ENCODE results near the gene NCK2.

Gene NCK2

DNA sequence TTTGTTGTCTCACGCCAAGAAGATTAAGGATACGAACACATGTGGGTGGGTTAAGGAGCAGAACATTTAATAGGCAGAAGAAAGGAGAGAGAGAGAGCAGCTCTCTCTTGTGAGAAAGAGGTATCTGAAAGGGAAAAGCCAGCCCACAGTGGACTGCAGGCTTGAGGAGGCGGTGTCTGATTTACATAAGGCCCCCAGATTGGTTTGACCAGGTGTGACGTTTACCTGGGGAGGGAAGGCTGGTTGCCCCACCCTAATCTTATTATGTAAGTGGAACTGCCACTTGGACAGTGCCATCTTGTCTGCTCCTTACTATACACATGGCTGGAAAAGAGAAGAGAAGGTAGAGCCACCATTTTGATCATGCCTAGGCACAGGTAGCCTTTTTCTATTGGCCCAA, 189.2 kb downstream of the NCK2 start:
- H3K4me2 ChIP-seq (ENCODE audit: low read length): no peak overlapping the region
- H3K36me3 ChIP-seq (ENCODE audit: insufficient read depth, low read length): no peaks in the 10 kb centered on the region; the same call in 1 of the 2 replicates
- H3K9me3 ChIP-seq (ENCODE audit: low read length): no peaks in the 10 kb centered on the region
- H2AFZ ChIP-seq (ENCODE audit: low read length): no peak overlapping the region
- TF ChIP-seq EZH2 (IDR thresholded peaks at IDR 0.05; ENCODE audit: borderline replicate concordance, low read length): no peak
- TF ChIP-seq, protein P1, sequence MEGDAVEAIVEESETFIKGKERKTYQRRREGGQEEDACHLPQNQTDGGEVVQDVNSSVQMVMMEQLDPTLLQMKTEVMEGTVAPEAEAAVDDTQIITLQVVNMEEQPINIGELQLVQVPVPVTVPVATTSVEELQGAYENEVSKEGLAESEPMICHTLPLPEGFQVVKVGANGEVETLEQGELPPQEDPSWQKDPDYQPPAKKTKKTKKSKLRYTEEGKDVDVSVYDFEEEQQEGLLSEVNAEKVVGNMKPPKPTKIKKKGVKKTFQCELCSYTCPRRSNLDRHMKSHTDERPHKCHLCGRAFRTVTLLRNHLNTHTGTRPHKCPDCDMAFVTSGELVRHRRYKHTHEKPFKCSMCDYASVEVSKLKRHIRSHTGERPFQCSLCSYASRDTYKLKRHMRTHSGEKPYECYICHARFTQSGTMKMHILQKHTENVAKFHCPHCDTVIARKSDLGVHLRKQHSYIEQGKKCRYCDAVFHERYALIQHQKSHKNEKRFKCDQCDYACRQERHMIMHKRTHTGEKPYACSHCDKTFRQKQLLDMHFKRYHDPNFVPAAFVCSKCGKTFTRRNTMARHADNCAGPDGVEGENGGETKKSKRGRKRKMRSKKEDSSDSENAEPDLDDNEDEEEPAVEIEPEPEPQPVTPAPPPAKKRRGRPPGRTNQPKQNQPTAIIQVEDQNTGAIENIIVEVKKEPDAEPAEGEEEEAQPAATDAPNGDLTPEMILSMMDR (IDR thresholded peaks at IDR 0.05; ENCODE audit: low read length): no peak
- H3K4me3 ChIP-seq (ENCODE audit: low read depth, low read length, poor library complexity, severe bottlenecking): no peak overlapping the region
- no peaks in the 10 kb centered on the region for H3K79me2 ChIP-seq (ENCODE audit: insufficient read depth, low read length)
- H3K9ac ChIP-seq (ENCODE audit: low read length): no peak overlapping the region
- no peaks in the 10 kb centered on the region for H4K20me1 ChIP-seq (ENCODE audit: insufficient read depth, low read length)
- no peaks in the 10 kb centered on the region for H3F3A ChIP-seq (ENCODE audit: insufficient read depth, low read length)
- no peaks in the 10 kb centered on the region for H3K9me2 ChIP-seq (ENCODE audit: low read depth, low read length)
- H3K27ac ChIP-seq (ENCODE audit: low read depth, low read length, poor library complexity, severe bottlenecking): no peak overlapping the region
- no peaks in the 10 kb centered on the region; the same call in 1 of the 2 replicates for H3K27me3 ChIP-seq (ENCODE audit: insufficient read depth, low read length)
- H3K4me1 ChIP-seq (ENCODE audit: insufficient read depth, low read length, severe bottlenecking): no peaks in the 10 kb centered on the region

DNA sequence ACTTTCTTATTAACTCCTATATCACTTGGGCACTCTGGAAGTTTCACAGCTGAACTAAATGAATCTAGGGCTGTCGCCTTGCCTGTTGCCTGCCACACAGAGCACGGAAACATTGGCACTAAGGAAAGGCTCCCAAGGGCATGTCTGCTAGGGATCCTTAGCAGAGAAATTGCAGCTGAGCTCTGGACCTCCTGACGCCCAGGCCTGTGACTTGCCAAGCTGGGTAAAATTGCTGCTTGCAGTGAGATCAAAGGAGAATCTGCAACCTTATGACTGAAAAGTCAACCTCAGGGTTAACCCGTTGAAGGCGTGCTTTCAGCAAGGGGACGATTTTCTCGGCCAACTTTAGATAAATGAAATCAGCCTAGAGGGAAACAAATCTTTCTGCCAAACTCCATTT, 189.8 kb downstream of the NCK2 start:
- Histone ChIP-seq H3K4me1 (ENCODE audit: insufficient read depth, low read length, severe bottlenecking) (no peaks in the 10 kb centered on the region), H3K9me2 (ENCODE audit: low read depth, low read length) (no peaks in the 10 kb centered on the region), H3K9ac (ENCODE audit: low read length) (no peak overlapping the region), H3K36me3 (ENCODE audit: insufficient read depth, low read length) (no peaks in the 10 kb centered on the region; the same call in 1 of the 2 replicates), H2AFZ (ENCODE audit: low read length) (no peak overlapping the region), H3K79me2 (ENCODE audit: insufficient read depth, low read length) (no peaks in the 10 kb centered on the region), H3K27ac (ENCODE audit: low read depth, low read length, poor library complexity, severe bottlenecking) (no peak overlapping the region), H3K4me3 (ENCODE audit: low read depth, low read length, poor library complexity, severe bottlenecking) (no peak overlapping the region), H4K20me1 (ENCODE audit: insufficient read depth, low read length) (no peaks in the 10 kb centered on the region), H3K9me3 (ENCODE audit: low read length) (no peaks in the 10 kb centered on the region), H3K27me3 (ENCODE audit: insufficient read depth, low read length) (no peaks in the 10 kb centered on the region; the same call in 1 of the 2 replicates), H3K4me2 (ENCODE audit: low read length) (no peak overlapping the region), H3F3A (ENCODE audit: insufficient read depth, low read length) (no peaks in the 10 kb centered on the region)
- TF ChIP-seq, protein P1 (IDR thresholded peaks at IDR 0.05; ENCODE audit: low read length): no peak

DNA sequence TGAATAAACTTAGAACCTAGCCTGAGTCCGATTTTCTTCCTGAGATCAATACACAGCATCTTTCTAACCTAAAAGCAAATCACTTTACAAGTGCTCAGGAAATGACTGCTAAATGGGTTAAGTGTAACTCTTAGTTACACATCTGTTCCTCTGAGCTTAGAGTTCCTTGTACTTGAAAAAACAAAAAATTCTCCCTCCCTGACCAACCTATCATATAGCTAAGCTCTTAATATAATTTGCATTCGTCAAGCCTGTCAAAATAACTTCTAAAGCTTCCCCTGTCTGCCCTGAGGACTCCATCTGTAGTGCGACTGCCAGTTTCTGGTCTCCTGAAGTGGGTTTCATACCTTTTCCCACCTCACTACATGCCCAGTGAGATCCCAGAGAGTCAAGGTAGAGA, 190.4 kb downstream of the NCK2 start:
- Histone ChIP-seq H3K9ac (ENCODE audit: low read length) (no peak overlapping the region), H3K79me2 (ENCODE audit: insufficient read depth, low read length) (no peaks in the 10 kb centered on the region), H2AFZ (ENCODE audit: low read length) (no peak overlapping the region), H3K27ac (ENCODE audit: low read depth, low read length, poor library complexity, severe bottlenecking) (no peak overlapping the region), H3K4me1 (ENCODE audit: insufficient read depth, low read length, severe bottlenecking) (no peaks in the 10 kb centered on the region), H3K36me3 (ENCODE audit: insufficient read depth, low read length) (no peaks in the 10 kb centered on the region; the same call in 1 of the 2 replicates), H3K4me3 (ENCODE audit: low read depth, low read length, poor library complexity, severe bottlenecking) (no peak overlapping the region), H3K9me3 (ENCODE audit: low read length) (no peaks in the 10 kb centered on the region), H3F3A (ENCODE audit: insufficient read depth, low read length) (no peaks in the 10 kb centered on the region), H4K20me1 (ENCODE audit: insufficient read depth, low read length) (no peaks in the 10 kb centered on the region), H3K4me2 (ENCODE audit: low read length) (no peak overlapping the region), H3K27me3 (ENCODE audit: insufficient read depth, low read length) (no peaks in the 10 kb centered on the region; the same call in 1 of the 2 replicates), H3K9me2 (ENCODE audit: low read depth, low read length) (no peaks in the 10 kb centered on the region)
- TF ChIP-seq EZH2 (IDR thresholded peaks at IDR 0.05; ENCODE audit: borderline replicate concordance, low read length): no peak
- TF ChIP-seq, protein P1 (IDR thresholded peaks at IDR 0.05; ENCODE audit: low read length): no peak
